Prostate gland (tissue), 2 donors: ENCODE data around the gene HIP1R.

Experiments used
- CTCF ChIP-seq, 4 experiments: fragments of 200-600 bp in 2 of 4; fragments of 450-650 bp in 2 of 4; sonication (generic) in 2 of 4; IDR thresholded peaks; 1 replicate in 3 of 4; 2 replicates in 1 of 4; pipeline ENCODE4 v1.5.1; 2016 to 2019; ENCODE audit warnings: antibody characterized with exemption in 4 of 4, mild to moderate bottlenecking in 2 of 4, moderate library complexity in 2 of 4
- POLR2A ChIP-seq: fragments of 450-650 bp; IDR thresholded peaks from one replicate; pipeline ENCODE4 v1.6.1; 2016; ENCODE audit warnings: antibody characterized with exemption, mild to moderate bottlenecking
- POLR2AphosphoS5 ChIP-seq: sonication (generic); formaldehyde crosslinking; IDR thresholded peaks from one replicate; pipeline ENCODE4 v1.6.1; 2017; ENCODE audit warnings: antibody characterized with exemption

DNA sequence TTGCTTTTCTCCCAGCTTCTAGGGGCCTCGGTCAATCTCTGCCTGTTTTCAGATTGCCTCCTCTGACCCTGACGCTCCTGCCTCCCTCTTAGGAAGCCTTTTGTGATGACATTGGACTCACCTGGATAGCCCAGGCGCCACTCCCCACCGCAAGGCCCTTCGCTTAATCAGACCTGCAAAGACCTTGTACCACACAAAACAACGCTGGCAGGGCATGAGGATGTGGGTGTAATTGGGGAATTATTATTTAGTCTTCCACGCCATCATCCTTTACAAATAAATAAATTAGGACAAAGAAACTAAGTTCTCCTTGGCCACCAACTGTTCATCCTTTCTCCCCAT is 68.4 kb downstream of the HIP1R start:
- no peak for TF ChIP-seq CTCF (IDR thresholded peaks at IDR 0.05)
- TF ChIP-seq POLR2AphosphoS5 = no peak
- no peak for TF ChIP-seq POLR2A
